Parathyroid adenoma (tissue), 2 donors: ENCODE measurements around the gene SLC40A1.

Source experiments
- H2AFZ ChIP-seq: fragments of 300-600 bp; sonication (generic); one replicate; pipeline ENCODE4 v1.7.0; 2017; ENCODE audit warnings: antibody characterized with exemption, mild to moderate bottlenecking
- H3K27ac ChIP-seq: fragments of 300-600 bp; sonication (generic); one replicate; pipeline ENCODE4 v1.7.0; 2017
- H3K27me3 ChIP-seq: fragments of 300-600 bp; sonication (generic); one replicate; pipeline ENCODE4 v1.7.0; 2017; ENCODE audit warnings: low read length; ENCODE audit not compliant: control insufficient read depth, insufficient read depth
- H3K36me3 ChIP-seq: fragments of 300-600 bp; sonication (generic); one replicate; pipeline ENCODE4 v1.7.0; 2017; ENCODE audit warnings: low read length; ENCODE audit not compliant: control insufficient read depth, insufficient read depth
- H3K4me1 ChIP-seq: fragments of 300-600 bp; sonication (generic); one replicate; pipeline ENCODE4 v1.7.0; 2017; ENCODE audit warnings: control low read depth
- H3K4me2 ChIP-seq: fragments of 300-600 bp; sonication (generic); one replicate; pipeline ENCODE4 v1.7.0; 2017; ENCODE audit warnings: low read length
- H3K4me3 ChIP-seq: fragments of 300-600 bp; sonication (generic); one replicate; pipeline ENCODE4 v1.7.0; 2017; ENCODE audit warnings: low read depth, low read length
- H3K79me2 ChIP-seq: fragments of 300-600 bp; sonication (generic); one replicate; pipeline ENCODE4 v1.7.0; 2017; ENCODE audit warnings: control low read depth
- H3K9ac ChIP-seq: fragments of 300-600 bp; sonication (generic); one replicate; pipeline ENCODE4 v1.7.0; 2017; ENCODE audit warnings: mild to moderate bottlenecking
- H3K9me3 ChIP-seq: fragments of 300-600 bp; sonication (generic); one replicate; pipeline ENCODE4 v1.7.0; 2017; ENCODE audit warnings: low read length; ENCODE audit not compliant: control insufficient read depth
- TF ChIP-seq, protein P1 (sequence below): fragments of 300-600 bp; sonication (generic); IDR thresholded peaks from one replicate; pipeline ENCODE4 v1.7.0; 2017; ENCODE audit warnings: antibody characterized with exemption, mild to moderate bottlenecking
- donor health status: primary hyperparathyroidism.

Gene SLC40A1

DNA sequence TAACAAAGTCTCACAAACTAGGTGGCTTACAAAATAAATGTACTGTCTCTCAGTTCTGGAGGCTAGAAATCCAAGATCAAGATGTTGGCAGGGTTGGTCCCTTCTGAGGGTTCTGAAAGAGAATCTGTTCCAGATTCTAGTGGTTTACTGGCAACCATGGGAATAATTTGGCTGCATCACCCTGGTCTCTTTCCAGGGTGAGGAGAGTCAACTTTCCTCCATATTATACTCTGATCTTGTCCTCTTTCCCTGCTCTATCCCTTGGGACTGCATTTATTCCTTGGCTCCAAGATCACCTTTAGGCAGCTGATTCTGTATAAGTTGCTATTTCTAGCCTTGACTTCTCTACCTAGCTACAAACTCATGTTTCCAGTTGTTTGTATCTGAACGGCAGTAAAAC is 35.2 kb downstream of the SLC40A1 start:
- H3K9me3 ChIP-seq: no peaks in the 10 kb centered on the region
- TF ChIP-seq, protein P1, sequence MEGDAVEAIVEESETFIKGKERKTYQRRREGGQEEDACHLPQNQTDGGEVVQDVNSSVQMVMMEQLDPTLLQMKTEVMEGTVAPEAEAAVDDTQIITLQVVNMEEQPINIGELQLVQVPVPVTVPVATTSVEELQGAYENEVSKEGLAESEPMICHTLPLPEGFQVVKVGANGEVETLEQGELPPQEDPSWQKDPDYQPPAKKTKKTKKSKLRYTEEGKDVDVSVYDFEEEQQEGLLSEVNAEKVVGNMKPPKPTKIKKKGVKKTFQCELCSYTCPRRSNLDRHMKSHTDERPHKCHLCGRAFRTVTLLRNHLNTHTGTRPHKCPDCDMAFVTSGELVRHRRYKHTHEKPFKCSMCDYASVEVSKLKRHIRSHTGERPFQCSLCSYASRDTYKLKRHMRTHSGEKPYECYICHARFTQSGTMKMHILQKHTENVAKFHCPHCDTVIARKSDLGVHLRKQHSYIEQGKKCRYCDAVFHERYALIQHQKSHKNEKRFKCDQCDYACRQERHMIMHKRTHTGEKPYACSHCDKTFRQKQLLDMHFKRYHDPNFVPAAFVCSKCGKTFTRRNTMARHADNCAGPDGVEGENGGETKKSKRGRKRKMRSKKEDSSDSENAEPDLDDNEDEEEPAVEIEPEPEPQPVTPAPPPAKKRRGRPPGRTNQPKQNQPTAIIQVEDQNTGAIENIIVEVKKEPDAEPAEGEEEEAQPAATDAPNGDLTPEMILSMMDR: no peak
- H3K4me2 ChIP-seq: no peak overlapping the region
- no peaks in the 10 kb centered on the region for H3K27me3 ChIP-seq
- no peaks in the 10 kb centered on the region for H3K36me3 ChIP-seq
- no peak overlapping the region for H3K9ac ChIP-seq
- peak overlapping the region; percentile 3 for H3K27ac ChIP-seq
- no peaks in the 10 kb centered on the region for H3K79me2 ChIP-seq
- H3K4me3 ChIP-seq: no peak overlapping the region
- H3K4me1 ChIP-seq: peaks cover 32% of the 10 kb centered on the region
- peak overlapping the region; percentile 40 for H2AFZ ChIP-seq

DNA sequence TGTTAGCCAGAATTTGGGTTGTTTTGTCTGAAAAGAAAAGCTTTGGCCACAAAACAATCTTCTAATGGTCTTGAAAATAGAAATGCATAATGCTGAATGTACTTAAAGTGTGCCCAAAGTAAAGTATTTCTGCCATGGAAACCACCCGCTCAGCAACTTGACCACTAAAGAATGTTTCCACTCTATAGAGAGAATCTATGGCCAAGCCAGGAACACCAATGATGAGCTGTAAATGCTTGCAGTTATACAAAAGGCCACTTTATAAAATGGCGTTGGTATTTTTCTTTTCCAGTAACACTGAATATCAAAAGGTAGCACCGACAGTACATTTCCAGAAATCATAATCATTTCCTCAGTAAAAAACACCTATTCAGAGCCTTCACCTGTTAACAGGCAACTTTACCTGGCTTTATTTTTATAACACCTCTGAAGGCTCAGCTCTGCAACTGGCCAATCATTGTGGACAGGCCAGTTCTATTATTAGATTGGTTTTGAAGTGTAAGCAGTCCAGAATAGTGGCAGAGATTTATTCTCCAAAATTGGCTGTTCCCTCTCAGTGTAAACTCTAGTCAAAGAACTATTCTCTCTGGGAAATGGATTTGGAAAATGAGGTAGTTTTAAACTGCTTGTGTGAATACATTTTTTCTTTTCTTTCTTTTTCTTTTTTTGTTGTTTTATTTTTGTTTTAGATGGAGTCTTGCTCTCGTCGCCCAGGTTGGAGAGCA is 36.1 kb downstream of the SLC40A1 start:
- Histone ChIP-seq H3K9me3 (no peaks in the 10 kb centered on the region), H3K4me1 (peaks cover 34% of the 10 kb centered on the region), H3K9ac (no peak overlapping the region), H3K36me3 (no peaks in the 10 kb centered on the region), H3K27me3 (no peaks in the 10 kb centered on the region), H2AFZ (peak overlapping the region; percentile 1), H3K27ac (peak overlapping the region; percentile 3), H3K4me3 (no peak overlapping the region), H3K4me2 (no peak overlapping the region), H3K79me2 (no peaks in the 10 kb centered on the region)
- TF ChIP-seq, protein P1: no peak

DNA sequence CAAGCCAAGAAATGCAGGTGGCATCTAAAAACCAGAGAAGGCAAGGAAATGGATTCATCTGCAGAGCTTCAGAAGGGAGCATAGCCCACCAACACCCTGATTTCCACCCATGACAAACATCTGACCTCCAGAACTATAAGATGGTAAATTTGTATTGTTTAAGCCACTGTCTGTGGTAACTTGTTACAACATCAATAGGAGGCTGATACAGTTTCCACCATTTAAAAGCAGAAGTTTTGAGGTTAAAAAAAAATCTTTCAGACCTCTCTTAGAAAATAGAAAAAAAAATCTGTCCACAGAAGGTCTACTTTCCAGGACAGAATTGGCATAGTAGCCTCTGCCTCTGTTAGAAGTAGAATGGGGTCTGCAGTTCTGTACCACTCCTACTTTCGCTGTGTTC is 37.2 kb downstream of the SLC40A1 start:
- Histone ChIP-seq H3K27me3 (no peaks in the 10 kb centered on the region), H3K4me3 (no peak overlapping the region), H3K4me1 (peaks cover 31% of the 10 kb centered on the region), H3K4me2 (no peak overlapping the region), H3K36me3 (no peaks in the 10 kb centered on the region), H3K9ac (no peak overlapping the region), H3K27ac (peak overlapping the region; percentile 6), H3K9me3 (no peaks in the 10 kb centered on the region), H3K79me2 (no peaks in the 10 kb centered on the region), H2AFZ (no peak overlapping the region)
- TF ChIP-seq, protein P1: no peak

DNA sequence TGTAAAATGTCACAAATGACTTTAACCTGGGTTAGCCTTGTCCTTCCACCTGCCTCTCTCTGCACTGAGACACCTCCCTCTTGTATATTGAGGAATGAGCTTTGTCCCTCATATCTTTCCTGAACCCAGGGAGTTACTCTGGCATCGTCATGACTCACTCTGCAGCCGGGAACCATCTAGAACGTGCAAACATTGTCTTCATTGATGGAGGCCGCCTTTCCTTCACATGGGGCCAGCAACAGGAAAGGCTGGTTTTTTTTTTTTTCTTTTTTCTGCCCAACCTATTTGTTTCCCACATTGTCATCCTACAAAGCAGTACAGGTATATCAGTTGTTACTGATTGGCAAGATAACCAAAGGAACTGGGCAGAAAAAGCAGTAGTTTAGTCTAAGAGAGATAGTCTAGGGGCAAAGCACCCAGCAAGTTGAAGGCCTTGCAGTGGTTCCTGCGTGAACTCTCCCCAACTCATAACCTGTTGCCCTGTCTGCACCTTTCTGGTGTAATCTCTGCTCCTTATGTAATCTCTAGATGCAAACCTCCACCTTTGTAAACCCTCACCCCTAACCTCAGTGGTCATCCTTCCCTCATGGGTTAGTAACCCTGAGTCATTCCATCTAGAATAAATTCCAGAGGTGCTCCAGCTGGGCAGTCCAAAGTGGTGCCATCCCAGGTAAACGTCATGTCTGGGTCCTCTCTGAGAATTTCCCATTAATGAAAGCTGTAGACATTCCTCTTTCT is 38.3 kb downstream of the SLC40A1 start:
- H3K9me3 ChIP-seq: no peaks in the 10 kb centered on the region
- no peaks in the 10 kb centered on the region for H3K27me3 ChIP-seq
- H3K4me1 ChIP-seq: peaks cover 31% of the 10 kb centered on the region
- no peaks in the 10 kb centered on the region for H3K36me3 ChIP-seq
- H3K9ac ChIP-seq: no peak overlapping the region
- peak overlapping the region; percentile 36 for H2AFZ ChIP-seq
- no peaks in the 10 kb centered on the region for H3K79me2 ChIP-seq
- H3K4me2 ChIP-seq: peak overlapping the region; percentile 55
- H3K4me3 ChIP-seq: no peak overlapping the region
- TF ChIP-seq, protein P1: no peak
- peak overlapping the region; percentile 95 for H3K27ac ChIP-seq
